PC-9 (cell line): ENCODE results near the gene AFG3L2. TPM values are rescaled to one million over a fixed set of nuclear protein-coding genes. Genes with fewer than 3 reads are reported as not detected.

Experiments used
- BruUV-seq: library from RNA; stranded (reverse); fragments of 400-500 nt; replicated peaks from 2 replicates; lab custom pipeline; 2021; lab: Mats Ljungman, UMichigan
- CTCF ChIA-PET: fragments of 300-600 bp; sonication (Branson Sonifier 250); formaldehyde crosslinking; loops from one replicate; lab custom pipeline; 2022; ENCODE audit warnings: antibody characterized with exemption; lab: Charles Lee
- POLR2A ChIA-PET: fragments of 300-600 bp; sonication (Branson Sonifier 250); formaldehyde crosslinking; loops from one replicate; lab custom pipeline; 2022; ENCODE audit warnings: antibody characterized with exemption; ENCODE audit not compliant: unreplicated experiment; lab: Charles Lee
- DNase-seq, 2 experiments: peaks; one replicate each; pipeline versions ENCODE4 v3.0.0 to v3.0.0-alpha.2; 2015 to 2022; ENCODE audit warnings: mixed read lengths in 1 of 2
- H2AFZ ChIP-seq: fragments of 200-600 bp; sonication (generic); 2 replicates; pipeline ENCODE4 v1.8.1; 2017; ENCODE audit warnings: antibody characterized with exemption
- H3F3A ChIP-seq: fragments of 200-600 bp; sonication (generic); 2 replicates; pipeline ENCODE4 v1.8.1; 2017; ENCODE audit warnings: antibody characterized with exemption, mild to moderate bottlenecking, low read depth; ENCODE audit not compliant: insufficient read depth
- H3K27ac ChIP-seq: fragments of 200-600 bp; sonication (generic); 2 replicates; pipeline ENCODE4 v1.6.1; 2016; ENCODE audit warnings: mixed run types
- H3K27me3 ChIP-seq: fragments of 200-600 bp; sonication (generic); 2 replicates; pipeline ENCODE4 v1.6.1; 2016; ENCODE audit warnings: low read depth, mixed run types; ENCODE audit not compliant: insufficient read depth
- H3K36me3 ChIP-seq: fragments of 200-600 bp; sonication (generic); 2 replicates; pipeline ENCODE4 v1.6.1; 2016; ENCODE audit warnings: low read depth, mixed run types
- H3K4me1 ChIP-seq: fragments of 200-600 bp; sonication (generic); replicated peaks from 2 replicates; pipeline ENCODE4 v1.6.1; 2016; ENCODE audit warnings: mixed run types; ENCODE audit not compliant: insufficient read depth
- H3K4me2 ChIP-seq: fragments of 200-600 bp; sonication (generic); 2 replicates; pipeline ENCODE4 v1.6.1; 2017; ENCODE audit warnings: mixed run types
- H3K4me3 ChIP-seq: fragments of 200-600 bp; sonication (generic); 2 replicates; pipeline ENCODE4 v1.6.1; 2016; ENCODE audit warnings: mixed run types
- H3K79me2 ChIP-seq: fragments of 200-600 bp; sonication (generic); 2 replicates; pipeline ENCODE4 v1.6.1; 2017; ENCODE audit warnings: low read depth, mixed run types
- H3K9me2 ChIP-seq: fragments of 200-600 bp; sonication (generic); 2 replicates; pipeline ENCODE4 v1.8.1; 2017; ENCODE audit warnings: mild to moderate bottlenecking; ENCODE audit not compliant: insufficient read depth
- H3K9me3 ChIP-seq: fragments of 200-600 bp; sonication (generic); 2 replicates; pipeline ENCODE4 v1.8.1; 2016; ENCODE audit warnings: low read depth; ENCODE audit not compliant: insufficient read depth
- H4K20me1 ChIP-seq: fragments of 200-600 bp; sonication (generic); 2 replicates; pipeline ENCODE4 v1.8.1; 2017; ENCODE audit not compliant: insufficient read depth
- EZH2 ChIP-seq: fragments of 200-600 bp; sonication (generic); IDR thresholded peaks from 2 replicates; pipeline ENCODE4 v1.8.0; 2017; ENCODE audit warnings: antibody characterized with exemption, low read depth
- intact Hi-C: fragments of 100-400 bp; cut with micrococcal nuclease; formaldehyde crosslinking; loops from one replicate; pipeline ENCODE4 v1.10.0; 2022; ENCODE audit not compliant: unreplicated experiment
- total RNA-seq: library from RNA; stranded (reverse); gene quantifications from 2 replicates; pipeline ENCODE4 v1.2.3, GENCODE V29; 2021
- TF ChIP-seq, protein P1 (sequence below): fragments of 200-600 bp; sonication (generic); conservative IDR thresholded peaks from 2 replicates; pipeline ENCODE4 v1.6.1; 2017; ENCODE audit warnings: mixed run types, antibody characterized with exemption, mild to moderate bottlenecking, moderate library complexity

AFG3L2 gene
- total RNA-seq, 1 experiment from 2014 or later, result 69.4 TPM

DNA sequence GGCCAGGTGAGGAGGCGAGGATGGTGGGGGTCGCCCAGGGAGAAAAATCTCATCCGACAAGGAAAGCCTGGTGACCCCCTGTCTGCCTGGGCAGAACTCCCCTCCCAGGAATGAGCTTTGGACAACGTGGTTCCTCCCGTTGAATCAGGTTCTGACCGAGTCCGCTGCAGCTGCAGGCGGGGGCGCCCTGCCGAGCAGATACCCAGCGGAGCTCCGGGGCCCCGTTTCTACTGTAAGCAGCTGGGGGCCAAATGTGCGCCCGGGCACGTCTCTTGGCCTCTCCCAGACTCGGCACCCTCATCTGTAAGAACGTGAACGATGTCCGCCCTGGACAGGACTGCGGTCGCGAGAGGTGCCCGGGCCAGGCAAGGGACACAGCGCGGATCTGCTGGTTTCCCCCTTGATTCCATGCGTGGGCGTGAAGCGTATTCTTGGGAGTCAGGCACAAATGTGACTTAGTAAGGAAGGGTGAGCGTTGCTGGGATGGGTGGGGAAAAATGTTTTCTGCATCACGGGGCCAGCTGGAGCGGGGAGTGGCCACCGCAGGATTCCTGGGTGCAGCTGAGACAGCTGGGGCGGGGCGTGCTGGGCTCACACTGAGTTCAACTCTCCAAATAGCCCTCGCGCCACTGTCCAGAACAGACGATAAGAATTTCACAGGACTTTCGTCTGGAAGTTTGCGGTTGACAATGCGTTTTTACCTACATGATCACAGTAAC, 89.2 kb downstream of the AFG3L2 start:
- Histone ChIP-seq H3K9me3 (no peaks in the 10 kb centered on the region), H3F3A (peaks cover 7% of the 10 kb centered on the region; the same call in 1 of the 2 replicates), H3K4me2 (peak overlapping the region; percentile 87), H3K9me2 (no peaks in the 10 kb centered on the region), H3K4me1 (peaks cover 6% of the 10 kb centered on the region; the same call in 1 of the 2 replicates), H3K27ac (peak overlapping the region; percentile 33; the same call in 1 of the 2 replicates), H3K27me3 (no peaks in the 10 kb centered on the region), H3K36me3 (no peaks in the 10 kb centered on the region), H2AFZ (peak overlapping the region; percentile 81), H3K79me2 (no peaks in the 10 kb centered on the region), H4K20me1 (no peaks in the 10 kb centered on the region), H3K4me3 (peak overlapping the region; percentile 56)
- TSS peak; percentile 96 for BruUV-seq
- ChIA-PET CTCF (interaction anchor here (0.6 to 1.1 kb wide), 3 partner anchors 16 to 41 kb away, joined by 3 to 4 read pairs (median 4); no protein-coding TSS in a partner anchor), POLR2A (interaction anchor here (0.7 to 1.4 kb wide), 3 partner anchors 21 to 90 kb away, joined by 4 to 10 read pairs (median 7); no protein-coding TSS in a partner anchor)
- no peak for TF ChIP-seq EZH2
- DNase-seq, result peak; percentile 76 to 91
- intact Hi-C loops, result loop anchor here (1.0 to 2.0 kb wide), 3 partner anchors 20 to 89 kb away; partner anchors contain the start of genes AFG3L2 and TUBB6

DNA sequence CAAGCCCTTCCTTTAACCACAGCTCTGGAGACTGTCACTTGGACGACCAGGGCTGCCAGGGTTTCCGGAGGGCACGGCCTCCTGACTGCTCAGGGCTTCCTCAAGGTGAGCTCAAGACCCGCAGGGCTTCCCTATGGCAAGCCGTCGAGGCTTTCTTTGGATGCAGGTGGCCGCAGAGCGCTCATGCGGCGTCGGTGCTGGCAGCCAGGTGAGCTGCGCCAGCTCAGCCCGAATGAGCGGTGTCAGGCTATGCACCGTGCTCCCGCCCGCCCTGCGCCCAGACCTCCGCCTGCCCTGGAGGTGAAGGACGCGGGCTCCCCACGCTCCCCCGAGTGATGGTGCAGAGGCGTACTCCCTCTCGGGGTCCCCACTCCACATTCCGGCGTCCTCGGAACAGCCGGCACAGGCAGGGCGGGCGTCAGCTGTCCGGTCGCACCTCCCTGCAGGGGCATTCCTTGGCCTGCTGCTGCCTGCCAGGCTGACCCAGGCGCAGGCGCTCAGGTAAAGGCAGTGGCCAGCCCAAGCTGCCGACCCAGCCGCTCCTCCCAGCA, 89.8 kb downstream of the AFG3L2 start:
- no TSS peak for BruUV-seq
- intact Hi-C loops, result no loop called here
- H2AFZ ChIP-seq, result peak overlapping the region; percentile 81

DNA sequence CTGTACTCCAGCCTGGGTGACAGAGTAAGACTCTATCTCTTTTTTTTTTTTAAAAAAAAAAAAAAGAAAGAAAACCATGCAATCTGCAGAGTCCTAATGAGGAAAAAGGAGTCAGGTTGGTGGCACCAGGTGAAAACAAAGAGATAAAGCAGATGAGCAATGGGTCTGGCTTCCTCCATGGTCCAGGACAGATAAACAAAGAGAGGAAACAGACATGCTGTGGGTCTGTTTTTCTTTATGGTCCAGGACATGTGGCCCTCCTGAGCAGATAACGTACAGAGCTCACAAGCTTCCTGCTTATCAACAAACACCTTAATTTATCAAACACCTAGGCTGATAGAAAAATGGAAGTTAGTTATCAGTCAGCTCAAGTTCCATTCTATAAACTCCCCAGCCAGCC, 93.4 kb downstream of the AFG3L2 start:
- H4K20me1 ChIP-seq, result no peaks in the 10 kb centered on the region
- peaks cover 7% of the 10 kb centered on the region; the same call in 1 of the 2 replicates for H3F3A ChIP-seq
- no peaks in the 10 kb centered on the region for H3K79me2 ChIP-seq
- intact Hi-C loops, result no loop called here
- BruUV-seq, result no TSS peak
- no peak for DNase-seq
- POLR2A ChIA-PET, result interaction anchor here (0.6 to 0.7 kb wide), 3 partner anchors 35 to 94 kb away, joined by 3 read pairs; no protein-coding TSS in a partner anchor
- H3K9me2 ChIP-seq, result no peaks in the 10 kb centered on the region
- CTCF ChIA-PET, result interaction anchor here (3.0 kb wide), 1 partner anchor 12 kb away, joined by 15 read pairs; no protein-coding TSS in a partner anchor
- no peaks in the 10 kb centered on the region for H3K27me3 ChIP-seq
- TF ChIP-seq, protein P1, sequence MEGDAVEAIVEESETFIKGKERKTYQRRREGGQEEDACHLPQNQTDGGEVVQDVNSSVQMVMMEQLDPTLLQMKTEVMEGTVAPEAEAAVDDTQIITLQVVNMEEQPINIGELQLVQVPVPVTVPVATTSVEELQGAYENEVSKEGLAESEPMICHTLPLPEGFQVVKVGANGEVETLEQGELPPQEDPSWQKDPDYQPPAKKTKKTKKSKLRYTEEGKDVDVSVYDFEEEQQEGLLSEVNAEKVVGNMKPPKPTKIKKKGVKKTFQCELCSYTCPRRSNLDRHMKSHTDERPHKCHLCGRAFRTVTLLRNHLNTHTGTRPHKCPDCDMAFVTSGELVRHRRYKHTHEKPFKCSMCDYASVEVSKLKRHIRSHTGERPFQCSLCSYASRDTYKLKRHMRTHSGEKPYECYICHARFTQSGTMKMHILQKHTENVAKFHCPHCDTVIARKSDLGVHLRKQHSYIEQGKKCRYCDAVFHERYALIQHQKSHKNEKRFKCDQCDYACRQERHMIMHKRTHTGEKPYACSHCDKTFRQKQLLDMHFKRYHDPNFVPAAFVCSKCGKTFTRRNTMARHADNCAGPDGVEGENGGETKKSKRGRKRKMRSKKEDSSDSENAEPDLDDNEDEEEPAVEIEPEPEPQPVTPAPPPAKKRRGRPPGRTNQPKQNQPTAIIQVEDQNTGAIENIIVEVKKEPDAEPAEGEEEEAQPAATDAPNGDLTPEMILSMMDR, result no peak
- no peak for TF ChIP-seq EZH2
- H3K4me1 ChIP-seq, result peaks cover 10% of the 10 kb centered on the region; the same call in 1 of the 2 replicates
- H3K36me3 ChIP-seq, result no peaks in the 10 kb centered on the region
- H3K27ac ChIP-seq, result no peak overlapping the region
- H3K4me2 ChIP-seq, result no peak overlapping the region
- no peak overlapping the region for H3K4me3 ChIP-seq
- H2AFZ ChIP-seq, result no peak overlapping the region
- no peaks in the 10 kb centered on the region for H3K9me3 ChIP-seq

More for the DNA sequence above, 89.8 kb downstream of the AFG3L2 start:
- no peaks in the 10 kb centered on the region for H3K79me2 ChIP-seq
- peak overlapping the region; percentile 87 for H3K4me2 ChIP-seq
- H3F3A ChIP-seq, result peaks cover 7% of the 10 kb centered on the region; the same call in 1 of the 2 replicates
- no peaks in the 10 kb centered on the region for H3K27me3 ChIP-seq
- peak overlapping the region; percentile 56 for H3K4me3 ChIP-seq
- ChIA-PET CTCF (interaction anchor here (0.6 to 1.1 kb wide), 3 partner anchors 15 to 41 kb away, joined by 3 to 8 read pairs (median 4); no protein-coding TSS in a partner anchor), POLR2A (interaction anchor here (0.6 to 1.4 kb wide), 5 partner anchors 22 to 90 kb away, joined by 3 to 10 read pairs (median 4); no protein-coding TSS in a partner anchor)
- no peaks in the 10 kb centered on the region for H3K9me3 ChIP-seq
- H4K20me1 ChIP-seq, result no peaks in the 10 kb centered on the region
- H3K27ac ChIP-seq, result no peak overlapping the region
- no peaks in the 10 kb centered on the region for H3K9me2 ChIP-seq
- no peaks in the 10 kb centered on the region for H3K36me3 ChIP-seq
- peak in 1 of 2 experiments; percentile 70 for DNase-seq
- H3K4me1 ChIP-seq, result peaks cover 10% of the 10 kb centered on the region; the same call in 1 of the 2 replicates
- TF ChIP-seq EZH2, result no peak
- TF ChIP-seq, protein P1, result no peak
